ENCODE results near the gene ENTR1.

The ENTR1 gene

GRCh38 chr9:136358888-136359287 lies 51.5 kb downstream of the ENTR1 start:
- no peak for DNase-seq

- no peak for DNase-seq
These were observed 52.4 kb downstream of the ENTR1 start for GRCh38 chr9:136358016-136358415.

- no peak for DNase-seq
These were observed 53.1 kb downstream of the ENTR1 start for GRCh38 chr9:136357202-136357725.

- no peak for DNase-seq
These were observed 54.5 kb downstream of the ENTR1 start for GRCh38 chr9:136355616-136356557.

- no peak for DNase-seq
These were observed 55.8 kb downstream of the ENTR1 start for GRCh38 chr9:136354592-136355085.

- DNase-seq, result no peak
These were observed 56.5 kb downstream of the ENTR1 start for GRCh38 chr9:136353757-136354488.

GRCh38 chr9:136353088-136353487 lies 57.3 kb downstream of the ENTR1 start:
- DNase-seq, result no peak

GRCh38 chr9:136352682-136353081 lies 57.7 kb downstream of the ENTR1 start:
- DNase-seq, result no peak

Measured in CD4-positive, alpha-beta T cell treated with Interleukin-4 for 1 hour (primary cell).